MM.1S (cell line): ENCODE data around the gene ZC3H7B.

Experiments used
- DNase-seq: peaks from one replicate; pipeline ENCODE4 v3.0.0-alpha.2; 2015
- H2AFZ ChIP-seq: fragments of 300-600 bp; sonication (generic); 2 replicates; pipeline ENCODE4 v1.6.0; 2016; ENCODE audit warnings: antibody characterized with exemption, low read length
- H3F3A ChIP-seq: fragments of 300-600 bp; sonication (generic); 2 replicates; pipeline ENCODE4 v1.6.1; 2016; ENCODE audit warnings: mild to moderate bottlenecking, antibody characterized with exemption, low read length, moderate library complexity, mixed read lengths; ENCODE audit not compliant: insufficient read depth
- H3K27ac ChIP-seq: fragments of 300-600 bp; sonication (generic); 2 replicates; pipeline ENCODE4 v1.5.1; 2016; ENCODE audit warnings: mild to moderate bottlenecking, low read length
- H3K27me3 ChIP-seq: fragments of 300-600 bp; sonication (generic); replicated peaks from 2 replicates; pipeline ENCODE4 v1.6.0; 2016; ENCODE audit warnings: low read length; ENCODE audit not compliant: insufficient read depth
- H3K36me3 ChIP-seq: fragments of 300-600 bp; sonication (generic); replicated peaks from 2 replicates; pipeline ENCODE4 v1.6.1; 2016; ENCODE audit warnings: mild to moderate bottlenecking, low read length, mixed read lengths; ENCODE audit not compliant: insufficient read depth
- H3K4me1 ChIP-seq: fragments of 300-600 bp; sonication (generic); 2 replicates; pipeline ENCODE4 v1.6.1; 2016; ENCODE audit warnings: low read length, mixed read lengths
- H3K4me2 ChIP-seq: fragments of 300-600 bp; sonication (generic); 2 replicates; pipeline ENCODE4 v1.6.0; 2016; ENCODE audit warnings: low read depth, low read length
- H3K4me3 ChIP-seq: fragments of 300-600 bp; sonication (generic); 2 replicates; pipeline ENCODE4 v1.5.1; 2016; ENCODE audit warnings: low read length, mixed read lengths
- H3K79me2 ChIP-seq: fragments of 300-600 bp; sonication (generic); 2 replicates; pipeline ENCODE4 v1.6.1; 2016; ENCODE audit warnings: mixed run types, low read length, mixed read lengths
- H3K9ac ChIP-seq: fragments of 300-600 bp; sonication (generic); 2 replicates; pipeline ENCODE4 v1.6.1; 2016; ENCODE audit warnings: low read length, mixed read lengths
- H3K9me2 ChIP-seq: fragments of 300-600 bp; sonication (generic); replicated peaks from 2 replicates; pipeline ENCODE4 v1.6.1; 2016; ENCODE audit warnings: mild to moderate bottlenecking, low read length, mixed read lengths; ENCODE audit not compliant: insufficient read depth
- H3K9me3 ChIP-seq: fragments of 300-600 bp; sonication (generic); replicated peaks from 2 replicates; pipeline ENCODE4 v1.6.1; 2016; ENCODE audit warnings: mild to moderate bottlenecking, low read length, mixed read lengths; ENCODE audit not compliant: insufficient read depth
- H4K20me1 ChIP-seq: fragments of 300-600 bp; sonication (generic); 2 replicates; pipeline ENCODE4 v1.6.1; 2016; ENCODE audit warnings: mild to moderate bottlenecking, low read length, moderate library complexity, mixed read lengths; ENCODE audit not compliant: insufficient read depth
- CTCF ChIP-seq: fragments of 300-600 bp; sonication (generic); IDR thresholded peaks from 2 replicates; pipeline ENCODE4 v1.5.1; 2016; ENCODE audit warnings: antibody characterized with exemption, low read length, mixed read lengths
- EZH2 ChIP-seq: fragments of 300-600 bp; sonication (generic); optimal IDR thresholded peaks from 2 replicates; pipeline ENCODE3; 2017; ENCODE audit warnings: low read depth, mild to moderate bottlenecking, antibody characterized with exemption, low read length, mixed read lengths
- EZH2phosphoT487 ChIP-seq: fragments of 300-600 bp; sonication (generic); IDR thresholded peaks from 2 replicates; pipeline ENCODE4 v1.6.1; 2018; ENCODE audit warnings: antibody characterized with exemption, low read length

ZC3H7B gene

GRCh38 chr22:41383085-41383484, 81.8 kb downstream of the ZC3H7B start:
- DNase-seq, result no peak
- no peak for TF ChIP-seq EZH2
- TF ChIP-seq EZH2phosphoT487, result no peak
- TF ChIP-seq CTCF, result no peak
- Histone ChIP-seq H3K9me3 (no peaks in the 10 kb centered on the region), H3K9me2 (no peaks in the 10 kb centered on the region), H3K4me3 (no peak overlapping the region), H3K79me2 (no peaks in the 10 kb centered on the region), H3K27me3 (no peaks in the 10 kb centered on the region), H2AFZ (no peak overlapping the region), H3K9ac (no peak overlapping the region), H3K4me1 (0 out of 2 replicates have a peak, but pooled peaks cover 5% of the 10 kb centered on the region), H3F3A (no peaks in the 10 kb centered on the region), H3K27ac (no peak overlapping the region), H3K36me3 (no peaks in the 10 kb centered on the region), H3K4me2 (no peak overlapping the region), H4K20me1 (no peaks in the 10 kb centered on the region)

- H3K9me2 ChIP-seq, result no peaks in the 10 kb centered on the region
- TF ChIP-seq EZH2phosphoT487 (no peak), CTCF (no peak), EZH2 (no peak)
- 0 out of 2 replicates have a peak, but pooled peaks cover 5% of the 10 kb centered on the region for H3K4me1 ChIP-seq
- H3F3A ChIP-seq, result no peaks in the 10 kb centered on the region
- H3K4me3 ChIP-seq, result no peak overlapping the region
- H3K27me3 ChIP-seq, result no peaks in the 10 kb centered on the region
- no peaks in the 10 kb centered on the region for H4K20me1 ChIP-seq
- no peak for DNase-seq
- no peak overlapping the region for H3K9ac ChIP-seq
- H3K36me3 ChIP-seq, result no peaks in the 10 kb centered on the region
- H2AFZ ChIP-seq, result no peak overlapping the region
- no peaks in the 10 kb centered on the region for H3K79me2 ChIP-seq
- no peak overlapping the region for H3K27ac ChIP-seq
- H3K4me2 ChIP-seq, result no peak overlapping the region
- no peaks in the 10 kb centered on the region for H3K9me3 ChIP-seq
Observed at GRCh38 chr22:41384128-41384527, 82.8 kb downstream of the ZC3H7B start.

GRCh38 chr22:41387341-41387740, 86.0 kb downstream of the ZC3H7B start:
- TF ChIP-seq EZH2, result no peak
- no peak for TF ChIP-seq EZH2phosphoT487
- no peak for TF ChIP-seq CTCF
- Histone ChIP-seq H3K9me2 (no peaks in the 10 kb centered on the region), H3K4me2 (no peak overlapping the region), H3K4me3 (no peak overlapping the region), H3K79me2 (no peaks in the 10 kb centered on the region), H4K20me1 (no peaks in the 10 kb centered on the region), H3K27ac (no peak overlapping the region), H3K4me1 (no peaks in the 10 kb centered on the region), H3K27me3 (no peaks in the 10 kb centered on the region), H2AFZ (no peak overlapping the region), H3K9ac (no peak overlapping the region), H3F3A (no peaks in the 10 kb centered on the region), H3K9me3 (no peaks in the 10 kb centered on the region), H3K36me3 (no peaks in the 10 kb centered on the region)
- no peak for DNase-seq
